Measurements from ENCODE around the gene ZSCAN2.

Gene ZSCAN2

GRCh38 chr15:84643838-84644237 is 43.0 kb downstream of the ZSCAN2 start:
- Histone ChIP-seq H3F3A (ENCODE audit: insufficient read depth, low read length) (no peaks in the 10 kb centered on the region; the same call in 1 of the 2 replicates), H3K4me3 (ENCODE audit: low read length) (no peak overlapping the region), H4K20me1 (ENCODE audit: insufficient read depth, low read length) (no peaks in the 10 kb centered on the region), H3K4me2 (ENCODE audit: low read depth, low read length) (no peak overlapping the region), H2AFZ (ENCODE audit: low read length) (no peak overlapping the region), H3K36me3 (replicated peaks; ENCODE audit: insufficient read depth, low read length) (0 out of 2 replicates have a peak, but pooled peaks cover 10% of the 10 kb centered on the region), H3K27ac (ENCODE audit: low read length) (no peak overlapping the region), H3K9ac (ENCODE audit: low read length) (no peak overlapping the region), H3K27me3 (replicated peaks; ENCODE audit: insufficient read depth, low read length) (no peaks in the 10 kb centered on the region), H3K9me3 (replicated peaks; ENCODE audit: insufficient read depth, low read length) (no peaks in the 10 kb centered on the region), H3K4me1 (ENCODE audit: low read length) (no peaks in the 10 kb centered on the region), H3K79me2 (ENCODE audit: low read length) (no peaks in the 10 kb centered on the region), H3K9me2 (replicated peaks; ENCODE audit: insufficient read depth, low read length) (no peaks in the 10 kb centered on the region)
- no peak for TF ChIP-seq CTCF (IDR thresholded peaks at IDR 0.05; ENCODE audit: low read length)
- no peak for TF ChIP-seq EZH2phosphoT487 (IDR thresholded peaks at IDR 0.05; ENCODE audit: low read length)
- TF ChIP-seq EZH2 (optimal IDR thresholded peaks at IDR 0.05; ENCODE audit: low read depth, low read length), result no peak
- DNase-seq, result no peak

GRCh38 chr15:84645496-84645895 is 44.7 kb downstream of the ZSCAN2 start:
- H3K9ac ChIP-seq (ENCODE audit: low read length), result no peak overlapping the region

DNA sequence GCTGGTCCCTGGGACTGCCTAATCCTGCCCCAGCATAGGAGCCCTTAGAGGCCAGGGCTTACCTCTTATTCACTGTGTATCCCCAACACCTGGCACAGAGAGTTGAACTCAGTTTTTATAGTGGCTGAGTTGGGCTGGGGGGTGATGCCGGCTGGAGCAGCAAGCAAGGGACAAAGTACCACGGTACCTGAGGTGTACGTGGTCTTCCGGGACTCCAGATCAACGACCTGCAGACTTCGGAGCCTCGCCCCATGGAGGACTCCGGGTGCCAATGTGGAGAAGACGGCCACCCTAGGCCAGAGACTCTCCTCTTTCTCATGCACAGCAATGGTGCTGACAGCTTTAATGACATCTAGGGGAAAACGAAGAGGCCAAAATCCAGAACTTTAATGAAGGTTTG is 45.2 kb downstream of the ZSCAN2 start:
- no peak overlapping the region for H3K4me3 ChIP-seq (ENCODE audit: low read length)
- no peaks in the 10 kb centered on the region for H3K9me3 ChIP-seq (replicated peaks; ENCODE audit: insufficient read depth, low read length)
- H3F3A ChIP-seq (ENCODE audit: insufficient read depth, low read length), result no peaks in the 10 kb centered on the region; the same call in 1 of the 2 replicates
- H3K36me3 ChIP-seq (replicated peaks; ENCODE audit: insufficient read depth, low read length), result 0 out of 2 replicates have a peak, but pooled peaks cover 11% of the 10 kb centered on the region
- H3K9ac ChIP-seq (ENCODE audit: low read length), result no peak overlapping the region
- TF ChIP-seq EZH2phosphoT487 (IDR thresholded peaks at IDR 0.05; ENCODE audit: low read length) (no peak), CTCF (IDR thresholded peaks at IDR 0.05; ENCODE audit: low read length) (no peak), EZH2 (optimal IDR thresholded peaks at IDR 0.05; ENCODE audit: low read depth, low read length) (no peak)
- no peak overlapping the region for H3K4me2 ChIP-seq (ENCODE audit: low read depth, low read length)
- no peak overlapping the region for H3K27ac ChIP-seq (ENCODE audit: low read length)
- no peaks in the 10 kb centered on the region for H3K4me1 ChIP-seq (ENCODE audit: low read length)
- no peak overlapping the region for H2AFZ ChIP-seq (ENCODE audit: low read length)
- no peak for DNase-seq
- H3K79me2 ChIP-seq (ENCODE audit: low read length), result no peaks in the 10 kb centered on the region
- H3K9me2 ChIP-seq (replicated peaks; ENCODE audit: insufficient read depth, low read length), result no peaks in the 10 kb centered on the region
- no peaks in the 10 kb centered on the region for H3K27me3 ChIP-seq (replicated peaks; ENCODE audit: insufficient read depth, low read length)
- no peaks in the 10 kb centered on the region for H4K20me1 ChIP-seq (ENCODE audit: insufficient read depth, low read length)

More at GRCh38 chr15:84645496-84645895, 44.7 kb downstream of the ZSCAN2 start:
- Histone ChIP-seq H3K4me2 (ENCODE audit: low read depth, low read length) (no peak overlapping the region), H3K27ac (ENCODE audit: low read length) (no peak overlapping the region), H3F3A (ENCODE audit: insufficient read depth, low read length) (no peaks in the 10 kb centered on the region; the same call in 1 of the 2 replicates), H3K9me3 (replicated peaks; ENCODE audit: insufficient read depth, low read length) (no peaks in the 10 kb centered on the region), H3K27me3 (replicated peaks; ENCODE audit: insufficient read depth, low read length) (no peaks in the 10 kb centered on the region), H3K9me2 (replicated peaks; ENCODE audit: insufficient read depth, low read length) (no peaks in the 10 kb centered on the region), H3K36me3 (replicated peaks; ENCODE audit: insufficient read depth, low read length) (0 out of 2 replicates have a peak, but pooled peaks cover 11% of the 10 kb centered on the region), H3K4me3 (ENCODE audit: low read length) (no peak overlapping the region), H3K4me1 (ENCODE audit: low read length) (no peaks in the 10 kb centered on the region), H2AFZ (ENCODE audit: low read length) (no peak overlapping the region), H3K79me2 (ENCODE audit: low read length) (no peaks in the 10 kb centered on the region), H4K20me1 (ENCODE audit: insufficient read depth, low read length) (no peaks in the 10 kb centered on the region)
- no peak for DNase-seq
- no peak for TF ChIP-seq EZH2 (optimal IDR thresholded peaks at IDR 0.05; ENCODE audit: low read depth, low read length)
- TF ChIP-seq CTCF (IDR thresholded peaks at IDR 0.05; ENCODE audit: low read length), result no peak
- no peak for TF ChIP-seq EZH2phosphoT487 (IDR thresholded peaks at IDR 0.05; ENCODE audit: low read length)

Data from MM.1S (cell line).